Left ventricle myocardium superior (tissue), 1 donor: ENCODE data around the gene TNFAIP2. TPM values are rescaled to one million over a fixed set of nuclear protein-coding genes. Genes with fewer than 3 reads are reported as not detected.

ENCODE experiments used
- ATAC-seq: fragments of 200-7000 bp; cut with Tn5 transposase; one replicate; pipeline ENCODE4 v1.9.1; 2020; ENCODE audit warnings: mild to moderate bottlenecking, moderate library complexity
- DNase-seq: peaks from one replicate; pipeline ENCODE4 v3.0.0-alpha.2; 2020
- intact Hi-C: fragments of 100-400 bp; cut with micrococcal nuclease; formaldehyde crosslinking; loops from one replicate; pipeline ENCODE4 v1.11.0; 2022
- total RNA-seq: library from RNA; stranded (reverse); fragmentation: NEBNext Ultra II Directional; extraction: Animal tissue kit (Norgen Biotek cat#: 25700); gene quantifications from one replicate; pipeline ENCODE4 v1.2.1, GENCODE V29; 2021
- donor health status: DM: no; HTN: yes; CAD: no; lungs with severe emphysema.

TNFAIP2 gene
- total RNA-seq, 1 donor from 2014 or later, result 50.5 TPM

DNA sequence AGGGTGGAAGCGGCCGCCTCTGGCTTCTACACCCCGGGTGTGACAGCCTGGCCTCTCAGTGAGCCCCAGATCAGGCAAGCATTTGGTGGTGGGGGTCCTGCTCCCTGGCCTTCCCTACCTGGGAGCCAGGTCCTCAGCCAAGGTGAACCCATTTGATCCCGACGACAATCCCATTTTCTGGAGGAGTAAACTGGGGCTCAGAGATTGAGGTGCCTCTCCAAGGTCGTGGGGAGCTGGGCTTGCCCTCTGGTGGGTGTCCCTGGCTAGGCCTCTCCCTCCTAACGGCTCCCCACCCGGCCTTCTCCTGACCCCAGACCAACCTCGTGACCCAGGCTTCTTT lies 31.4 kb upstream of the TNFAIP2 start:
- DNase-seq, result no peak
- intact Hi-C loops, result no loop called here

DNA sequence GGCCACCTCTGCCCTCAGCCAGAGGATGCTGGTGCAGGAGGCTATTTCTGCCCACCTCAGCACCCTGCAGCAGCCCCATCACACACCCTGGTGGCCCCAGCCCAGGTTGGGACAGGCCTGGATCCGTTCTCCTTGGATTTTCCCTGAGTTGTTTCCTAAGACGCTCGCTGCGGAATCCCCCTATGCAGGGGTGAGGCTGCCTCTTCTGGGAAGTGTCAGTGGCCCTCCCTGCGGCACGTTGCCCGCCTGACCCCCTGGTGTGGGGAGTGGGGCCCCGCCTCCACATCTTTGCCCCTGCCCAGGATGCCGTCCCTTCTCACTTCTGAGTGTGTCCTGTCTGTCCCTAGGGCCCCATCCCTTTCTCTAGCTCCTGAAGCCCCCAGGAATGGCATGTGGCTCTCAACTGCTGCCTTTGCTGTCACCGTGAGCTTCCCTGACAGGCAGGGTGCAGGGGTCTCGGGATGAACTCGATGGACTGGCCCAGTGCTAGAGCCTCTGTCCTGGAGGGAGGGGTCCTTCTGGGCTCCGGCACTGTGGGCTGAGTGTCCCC lies 29.3 kb upstream of the TNFAIP2 start:
- intact Hi-C loops, result no loop called here
- ATAC-seq (no peak), DNase-seq (peak; percentile 26)

More for the DNA sequence above, 31.4 kb upstream of the TNFAIP2 start:
- no peak for ATAC-seq

- DNase-seq (peak; percentile 42), ATAC-seq (peak; percentile 56)
- intact Hi-C loops, result no loop called here
Measured at GRCh38 chr14:103094406-103095209, 28.7 kb upstream of the TNFAIP2 start, which contains the start of gene EXOC3L4. Gene EXOC3L4, plus strand, starts transcription at chr14:103094725. Its CDS starts 5,495 bp downstream, at chr14:103100220.

DNA sequence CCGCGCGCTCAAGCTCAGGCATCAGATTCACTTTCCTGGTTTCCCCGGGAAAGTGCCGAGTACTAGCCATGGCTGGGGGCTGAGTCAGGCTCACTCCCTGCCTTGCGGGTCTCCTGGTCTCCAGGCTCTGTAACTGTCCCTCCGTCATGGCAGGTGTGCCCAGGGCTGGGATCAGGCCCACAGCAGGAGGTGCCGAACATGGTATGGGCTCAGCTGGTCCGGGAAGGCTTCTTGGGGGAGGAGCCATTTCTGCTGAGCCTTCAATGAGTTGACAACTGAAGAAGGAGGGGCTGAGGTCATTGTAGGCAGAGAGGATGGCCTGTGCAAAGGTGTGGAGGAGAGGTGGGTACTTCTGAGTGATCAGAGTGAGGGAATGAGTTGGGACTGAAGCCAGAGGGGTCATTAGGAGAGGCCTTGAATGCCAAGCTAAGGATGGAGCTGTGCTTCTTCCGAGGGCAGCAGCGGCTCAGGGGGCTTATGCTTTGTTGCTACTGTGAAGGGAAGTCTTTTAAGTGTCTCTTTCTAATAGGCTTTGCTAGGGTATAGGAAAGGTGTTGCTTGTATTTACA lies 28.0 kb upstream of the TNFAIP2 start:
- ATAC-seq, result no peak
- peak; percentile 16 for DNase-seq
- intact Hi-C loops, result no loop called here

GRCh38 chr14:103096387-103096786 lies 26.9 kb upstream of the TNFAIP2 start:
- intact Hi-C loops, result no loop called here
- ATAC-seq, result no peak
- no peak for DNase-seq

DNA sequence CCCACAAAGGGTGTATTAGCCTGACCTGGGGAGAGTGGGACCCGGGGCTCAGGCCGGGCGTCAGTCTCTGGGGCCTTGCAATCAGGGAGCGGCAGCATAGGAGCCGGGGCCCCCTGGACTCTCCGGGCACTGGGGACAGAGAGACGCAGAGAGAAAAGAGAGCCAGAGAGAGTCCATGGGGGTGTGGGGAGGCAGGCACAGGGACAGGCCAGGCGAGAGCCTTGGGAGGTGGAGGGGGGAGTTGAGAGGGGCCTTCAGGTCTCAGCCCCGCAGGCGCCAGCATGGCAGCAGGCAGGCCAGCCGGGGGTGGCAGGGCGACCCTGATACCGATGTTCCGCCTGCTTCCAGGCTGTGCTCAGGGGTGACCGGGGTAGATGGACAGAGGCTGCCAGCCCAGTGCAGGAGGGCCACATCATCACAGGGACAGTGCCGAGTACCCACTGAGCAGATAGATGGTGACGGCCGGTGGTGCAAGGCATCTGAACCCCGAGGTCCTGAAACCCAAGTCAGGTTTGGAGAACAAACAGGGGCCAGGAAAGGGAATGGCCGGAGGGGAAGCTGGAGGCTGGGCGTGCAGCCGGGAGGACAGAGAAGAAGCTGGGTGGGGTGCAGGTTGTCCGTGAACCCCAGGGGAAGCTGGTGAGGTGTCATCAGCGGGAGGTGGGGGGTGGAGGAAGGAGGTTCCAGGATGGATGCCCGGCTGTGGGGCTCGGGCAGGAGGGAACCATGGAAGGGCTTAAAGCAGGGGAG lies 25.8 kb upstream of the TNFAIP2 start:
- DNase-seq, result peak; percentile 10
- ATAC-seq, result no peak
- intact Hi-C loops, result no loop called here

DNA sequence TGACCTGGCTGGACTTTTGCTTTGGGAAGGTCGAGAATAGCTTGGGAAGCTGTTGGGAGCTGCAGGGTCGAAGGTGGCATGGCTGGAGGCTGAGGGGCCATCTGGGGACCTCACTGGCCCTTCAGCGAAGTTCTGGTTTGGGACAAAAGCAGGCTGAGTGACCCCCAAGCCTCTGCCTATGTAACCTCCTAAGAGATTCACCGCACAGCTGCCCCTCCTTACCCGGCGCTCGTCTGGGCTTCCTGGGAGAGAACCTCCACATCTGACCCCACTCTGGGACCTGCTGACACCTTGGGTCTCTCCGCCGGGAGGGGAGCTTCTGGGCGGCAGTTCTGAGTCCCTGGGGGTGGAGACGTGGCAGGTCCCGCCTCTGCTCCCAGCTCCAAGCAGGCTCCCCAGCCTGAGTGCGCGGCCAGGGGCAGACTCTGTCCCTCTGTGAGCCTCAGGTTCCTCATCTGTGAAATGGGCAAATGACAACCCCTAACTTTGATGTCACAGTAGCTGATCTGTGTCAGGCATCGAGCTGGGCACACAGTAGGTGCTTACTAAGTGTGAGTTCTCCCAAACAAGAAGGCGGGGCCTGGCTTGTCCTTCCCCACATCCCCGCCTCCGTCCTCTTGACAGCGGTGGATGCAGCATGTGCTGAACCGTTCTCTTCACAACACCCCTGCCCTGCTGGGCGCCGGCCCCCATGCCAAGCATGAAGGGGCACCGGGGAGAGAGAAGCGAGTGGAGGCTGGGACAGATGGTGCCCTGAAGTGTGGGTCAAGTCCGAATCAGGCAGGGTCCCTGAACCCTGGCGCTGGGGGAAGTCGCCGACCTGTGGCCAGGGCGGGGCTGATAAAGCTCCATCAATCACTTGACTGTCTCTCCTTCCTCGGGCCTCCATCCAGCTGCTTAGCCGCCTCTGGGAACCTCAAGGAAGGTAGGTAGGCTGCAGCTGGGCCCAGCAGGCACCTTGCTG lies 25.0 kb upstream of the TNFAIP2 start:
- intact Hi-C loops, result no loop called here
- ATAC-seq (no peak), DNase-seq (peak; percentile 15)

- ATAC-seq (no peak), DNase-seq (peak; percentile 29)
- intact Hi-C loops, result no loop called here
Measured at GRCh38 chr14:103099081-103099732, 24.1 kb upstream of the TNFAIP2 start.

- intact Hi-C loops, result loop anchor here (10.0 kb wide), 1 partner anchor 85 kb away; no protein-coding TSS in a partner anchor
- ATAC-seq (no peak), DNase-seq (peak; percentile 12)
Measured at GRCh38 chr14:103099733-103100280, 23.5 kb upstream of the TNFAIP2 start.

- DNase-seq (peak; percentile 20), ATAC-seq (no peak)
- intact Hi-C loops, result loop anchor here (10.0 kb wide), 1 partner anchor 84 kb away; no protein-coding TSS in a partner anchor
Measured at GRCh38 chr14:103100281-103101121, 22.8 kb upstream of the TNFAIP2 start.

GRCh38 chr14:103101257-103101962 lies 21.9 kb upstream of the TNFAIP2 start:
- ATAC-seq (no peak), DNase-seq (no peak)
- intact Hi-C loops, result loop anchor here (10.0 kb wide), 1 partner anchor 83 kb away; no protein-coding TSS in a partner anchor

- ATAC-seq, result no peak
- DNase-seq, result peak; percentile 34
- intact Hi-C loops, result loop anchor here (10.0 kb wide), 1 partner anchor 83 kb away; no protein-coding TSS in a partner anchor
Measured at GRCh38 chr14:103101963-103102688, 21.1 kb upstream of the TNFAIP2 start.

DNA sequence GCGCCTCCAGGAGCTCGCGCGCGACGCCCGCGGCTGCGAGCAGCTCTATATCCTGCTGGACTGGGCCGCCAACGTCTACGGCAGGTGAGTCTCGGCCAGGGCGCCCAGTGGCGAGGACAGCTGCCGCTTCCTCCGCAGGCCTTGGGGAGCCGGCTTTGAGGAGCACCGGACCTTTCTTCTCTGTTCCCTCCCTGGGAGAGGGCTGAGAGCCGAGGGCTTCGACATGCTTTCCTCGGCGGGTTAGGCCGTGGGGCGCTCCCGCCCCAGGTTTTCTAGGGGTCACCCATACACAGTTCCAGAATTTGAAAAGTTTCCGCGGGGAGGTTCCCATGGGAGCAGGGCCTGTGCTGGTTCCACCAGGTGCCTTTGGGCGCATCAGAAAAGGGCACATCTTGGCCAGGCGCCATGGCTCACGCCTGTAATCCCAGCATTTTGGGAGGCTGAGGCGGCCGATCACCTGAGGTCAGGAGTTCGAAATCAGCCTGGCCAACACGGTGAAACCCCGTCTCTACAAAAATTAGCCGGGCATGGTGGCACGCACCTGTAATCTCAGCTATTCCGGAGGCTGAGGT lies 20.5 kb upstream of the TNFAIP2 start:
- ATAC-seq (no peak), DNase-seq (peak; percentile 36)
- intact Hi-C loops, result loop anchor here (10.0 kb wide), 1 partner anchor 82 kb away; no protein-coding TSS in a partner anchor

- intact Hi-C loops, result loop anchor here (2.0 to 10.0 kb wide), 2 partner anchors 81 to 191 kb away; no protein-coding TSS in a partner anchor
- DNase-seq (peak; percentile 74), ATAC-seq (peak; percentile 60)
Measured at GRCh38 chr14:103103461-103104388, 19.5 kb upstream of the TNFAIP2 start.
